ENCODE data around the gene ADNP2.
"Not testable (repeated sequence)": the region's sequence is repeated elsewhere in the genome, so short reads cannot be mapped to it uniquely, and the experiment has no call there.

Gene ADNP2

DNA sequence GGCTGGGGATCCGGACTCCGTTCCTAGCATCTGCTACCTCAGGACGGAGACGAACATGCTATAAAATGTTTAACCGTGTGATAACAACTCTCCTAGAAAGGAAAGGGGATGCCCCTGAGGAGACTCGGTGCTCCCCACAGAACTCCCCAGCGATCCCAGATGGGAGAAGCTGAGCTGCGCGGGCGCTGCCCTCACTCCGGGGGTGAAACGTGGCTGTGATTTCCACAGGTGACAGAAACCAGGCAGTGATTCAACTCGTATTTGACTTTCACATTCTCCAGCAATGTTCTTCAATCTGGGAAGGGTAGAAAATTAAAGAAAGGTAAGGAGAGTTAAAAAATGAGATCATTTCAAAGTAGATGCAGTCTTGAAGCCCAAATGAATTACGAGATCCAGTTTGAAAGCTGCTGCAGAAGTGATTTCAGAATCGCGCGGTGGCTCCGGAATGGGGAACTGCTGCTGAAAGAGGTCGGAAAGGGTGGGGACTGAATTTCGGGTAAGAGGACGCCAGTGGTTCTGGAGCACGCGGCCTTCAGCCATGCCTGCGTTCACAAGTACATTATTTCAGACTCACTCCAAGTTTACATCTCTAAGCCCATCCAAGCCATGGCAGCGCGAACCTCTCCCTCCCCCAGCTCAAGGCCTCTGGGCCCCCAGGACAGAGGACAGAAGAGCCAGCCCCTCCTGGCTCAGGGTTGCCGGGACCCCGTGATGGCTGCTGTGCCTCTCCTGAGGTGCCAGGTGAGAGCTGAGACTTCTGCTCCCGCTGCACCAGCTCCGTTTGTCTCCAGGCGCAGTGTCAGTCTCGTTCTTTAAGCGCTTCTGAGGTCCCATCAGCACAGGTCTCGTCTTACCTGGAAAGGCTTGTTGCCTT, 39.5 kb downstream of the ADNP2 start:
- no peak for DNase-seq

- no peak for DNase-seq
Observed at GRCh38 chr18:80149667-80150066, 40.6 kb downstream of the ADNP2 start.

DNA sequence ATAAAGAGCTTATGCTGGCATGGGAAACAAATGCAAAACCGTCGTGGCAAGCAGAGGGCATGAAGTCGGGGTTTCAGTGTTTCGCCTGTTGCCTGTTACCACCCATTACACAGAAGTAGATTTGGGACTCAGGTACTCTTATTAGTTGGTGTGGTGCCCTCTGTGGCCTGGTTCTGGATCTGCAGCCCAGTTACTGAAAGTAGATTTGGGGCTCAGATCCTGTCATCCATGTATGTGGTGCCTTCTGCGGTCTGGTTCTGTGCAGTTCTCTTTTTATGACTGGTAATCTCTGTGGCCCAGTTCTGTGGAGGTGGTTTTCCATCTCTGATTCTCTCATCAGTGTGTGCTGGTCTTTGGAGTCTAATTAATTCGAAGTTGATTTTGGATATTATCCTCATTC, 45.2 kb downstream of the ADNP2 start:
- peak; percentile 34 for DNase-seq

DNA sequence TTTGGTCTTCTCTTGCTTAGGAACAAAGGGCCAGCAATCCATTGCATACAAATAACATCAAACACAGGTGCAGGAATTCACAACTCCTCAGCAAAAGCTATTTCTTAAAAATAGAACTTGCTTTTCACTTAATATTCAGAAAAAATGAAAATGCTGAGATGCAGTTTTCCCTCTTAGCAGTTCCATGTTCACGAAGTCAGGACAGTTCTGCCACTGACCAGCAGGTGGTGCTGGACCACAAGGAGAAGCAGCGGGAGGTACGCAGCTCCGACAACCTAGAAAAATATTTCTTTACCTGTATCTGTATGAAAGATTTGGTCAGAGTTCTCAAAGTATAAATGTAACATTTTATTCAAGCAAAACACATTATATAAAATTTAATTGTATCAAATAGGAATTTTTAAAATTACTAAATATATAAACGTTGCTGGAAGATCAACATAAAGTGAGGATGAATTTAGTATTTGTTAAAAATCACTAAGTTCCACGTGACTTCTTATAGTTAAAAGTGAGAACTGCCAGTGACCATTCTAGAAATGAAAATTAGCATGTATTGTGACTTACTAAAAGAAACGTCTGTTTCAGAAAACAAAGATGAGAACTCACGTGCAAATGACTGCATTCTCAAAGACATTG, 48.8 kb downstream of the ADNP2 start:
- peak; percentile 78 for DNase-seq

- no peak for DNase-seq
Observed at GRCh38 chr18:80158365-80158764, 49.3 kb downstream of the ADNP2 start.

- DNase-seq, result peak; percentile 38
Observed at GRCh38 chr18:80159713-80160636, 50.9 kb downstream of the ADNP2 start.

- no peak for DNase-seq
Observed at GRCh38 chr18:80161781-80162417, 52.8 kb downstream of the ADNP2 start.

DNA sequence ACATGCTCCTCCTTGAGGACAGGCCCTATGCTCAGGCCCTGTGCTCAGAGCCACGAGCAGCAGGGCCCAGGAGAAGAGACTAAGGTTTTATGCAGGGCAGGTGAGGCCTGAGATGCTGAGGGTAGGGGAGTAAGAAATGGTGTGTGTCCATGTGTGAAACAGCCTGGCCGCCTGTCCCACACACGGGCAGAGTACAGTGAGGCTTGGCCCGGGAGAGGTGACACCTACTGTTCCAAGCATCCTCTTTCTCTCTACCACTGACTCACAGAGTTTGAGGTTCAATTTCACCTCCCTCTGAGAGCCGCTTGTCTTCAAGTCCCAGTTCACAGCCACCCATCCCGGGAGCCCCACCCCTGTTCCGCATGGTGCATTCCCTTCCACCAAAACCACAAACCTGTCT, 54.1 kb downstream of the ADNP2 start:
- DNase-seq, result no peak

DNA sequence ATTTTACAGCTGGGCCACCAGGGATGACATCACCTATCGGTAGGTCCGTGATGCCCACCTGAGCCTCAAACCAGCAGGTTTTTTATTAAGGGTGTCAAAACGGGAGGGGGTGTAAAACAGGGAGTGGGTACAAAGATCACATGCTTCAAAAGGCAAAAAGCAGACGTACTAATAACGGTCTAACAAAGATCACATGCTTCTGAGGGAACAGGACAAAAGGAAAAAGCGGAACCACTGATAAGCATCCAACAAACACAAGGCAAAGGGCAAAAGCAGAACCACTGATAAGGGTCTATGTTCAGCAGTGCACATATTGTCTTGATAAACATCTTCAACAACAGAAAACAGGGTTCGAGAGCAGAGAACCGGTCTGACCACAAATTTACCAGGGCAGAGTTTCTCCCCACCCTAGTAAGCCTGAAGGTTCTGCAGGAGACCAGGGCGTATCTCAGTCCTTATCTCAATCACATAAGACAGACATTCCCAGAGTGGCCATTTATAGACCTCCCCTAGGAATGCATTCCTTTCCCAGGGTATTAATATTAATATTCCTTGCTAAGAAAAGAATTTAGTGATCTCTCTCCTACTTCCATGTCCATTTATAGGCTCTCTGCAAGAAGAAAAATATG, 55.8 kb downstream of the ADNP2 start:
- not testable (repeated sequence) for DNase-seq

DNA sequence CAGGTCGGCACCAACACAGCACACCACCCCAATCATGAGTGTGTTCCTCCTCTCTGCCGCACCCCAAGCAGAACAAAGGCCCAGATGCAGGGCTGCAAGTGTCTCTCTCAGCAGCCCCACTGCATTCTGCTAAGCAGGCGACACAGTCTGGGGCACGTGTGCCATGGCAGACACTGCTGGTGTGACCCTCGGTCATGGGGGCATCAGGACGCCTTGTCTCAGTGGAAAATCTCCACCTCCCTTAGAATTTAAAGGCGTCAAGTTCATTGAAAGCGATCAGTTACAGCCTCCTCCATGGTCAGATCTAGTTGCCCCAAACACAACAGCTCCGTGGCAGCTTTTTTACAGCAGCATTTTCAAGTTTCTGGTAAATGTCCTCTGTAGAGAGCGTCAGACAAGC, 57.2 kb downstream of the ADNP2 start:
- no peak for DNase-seq

GRCh38 chr18:80166725-80167124, 57.7 kb downstream of the ADNP2 start:
- DNase-seq, result no peak

DNA sequence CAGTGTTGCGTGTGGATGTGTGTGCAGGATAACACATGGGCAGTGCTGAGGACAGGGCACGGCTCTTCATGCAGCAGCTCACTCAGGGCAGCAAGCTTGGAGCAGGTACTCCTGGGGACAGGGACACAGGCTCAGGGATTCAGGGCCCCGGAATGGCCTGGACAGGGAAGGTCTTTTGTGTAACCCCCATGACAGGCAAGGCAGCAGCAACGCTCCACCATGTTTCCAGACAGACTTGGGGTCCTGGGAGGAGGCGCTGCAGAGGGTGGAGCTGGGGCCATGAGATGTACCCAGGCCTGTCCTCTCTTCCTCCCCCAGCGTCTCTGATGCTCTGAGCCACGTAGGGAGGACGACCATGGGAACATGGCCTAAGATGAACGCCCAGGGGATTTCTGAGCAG, 58.3 kb downstream of the ADNP2 start:
- DNase-seq, result no peak

- no peak for DNase-seq
Observed at GRCh38 chr18:80167931-80168330, 58.9 kb downstream of the ADNP2 start.

- no peak for DNase-seq
Observed at GRCh38 chr18:80168346-80168745, 59.3 kb downstream of the ADNP2 start.

GRCh38 chr18:80168982-80169381, 59.9 kb downstream of the ADNP2 start:
- no peak for DNase-seq

GRCh38 chr18:80169607-80170006, 60.5 kb downstream of the ADNP2 start:
- DNase-seq, result no peak

- DNase-seq, result no peak
Observed at GRCh38 chr18:80170395-80171053, 61.5 kb downstream of the ADNP2 start.

- peak; percentile 61 for DNase-seq
Observed at GRCh38 chr18:80171054-80171872, 62.2 kb downstream of the ADNP2 start.

DNA sequence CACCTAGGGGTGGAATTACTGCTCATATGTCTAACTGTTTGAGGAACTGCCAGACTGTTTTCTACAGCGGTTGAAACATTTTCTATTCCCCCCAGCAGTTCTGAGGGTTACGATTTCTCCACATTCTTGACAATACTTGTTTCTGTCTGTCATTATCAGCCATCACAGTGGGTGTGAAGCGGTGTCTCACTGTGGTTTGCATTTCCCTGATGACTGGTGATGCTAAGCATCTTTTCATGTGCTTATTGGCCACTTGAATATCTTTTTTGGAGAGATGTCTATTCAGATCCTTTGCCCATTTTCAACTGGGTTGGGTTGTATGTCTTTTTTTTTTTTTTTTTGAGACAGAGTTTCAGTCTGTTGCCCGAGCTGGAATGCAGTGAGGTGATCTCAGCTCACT, 63.0 kb downstream of the ADNP2 start:
- no peak for DNase-seq

GRCh38 chr18:80173060-80173459, 64.0 kb downstream of the ADNP2 start:
- no peak for DNase-seq

Measured in activated CD8-positive, alpha-beta memory T cell treated with anti-CD3 and anti-CD28 coated beads, Interleukin-2, amount 50 U/mL, for 4 hours (primary cell).